Measurements from ENCODE around the gene PSMG4.

PSMG4 gene

GRCh38 chr6:3258720-3259490 is at the start of gene PSMG4:
TSS of gene PSMG4 (plus strand) at chr6:3258947. CDS start at chr6:3259023, 76 bp downstream.
- intact Hi-C loops (cut with DNase I), result loop anchor here (10.0 kb wide), 1 partner anchor 264 kb away; the partner anchor contains the start of gene NQO2
- DNase-seq, result peak; percentile 79 to 97 (median 96)

DNA sequence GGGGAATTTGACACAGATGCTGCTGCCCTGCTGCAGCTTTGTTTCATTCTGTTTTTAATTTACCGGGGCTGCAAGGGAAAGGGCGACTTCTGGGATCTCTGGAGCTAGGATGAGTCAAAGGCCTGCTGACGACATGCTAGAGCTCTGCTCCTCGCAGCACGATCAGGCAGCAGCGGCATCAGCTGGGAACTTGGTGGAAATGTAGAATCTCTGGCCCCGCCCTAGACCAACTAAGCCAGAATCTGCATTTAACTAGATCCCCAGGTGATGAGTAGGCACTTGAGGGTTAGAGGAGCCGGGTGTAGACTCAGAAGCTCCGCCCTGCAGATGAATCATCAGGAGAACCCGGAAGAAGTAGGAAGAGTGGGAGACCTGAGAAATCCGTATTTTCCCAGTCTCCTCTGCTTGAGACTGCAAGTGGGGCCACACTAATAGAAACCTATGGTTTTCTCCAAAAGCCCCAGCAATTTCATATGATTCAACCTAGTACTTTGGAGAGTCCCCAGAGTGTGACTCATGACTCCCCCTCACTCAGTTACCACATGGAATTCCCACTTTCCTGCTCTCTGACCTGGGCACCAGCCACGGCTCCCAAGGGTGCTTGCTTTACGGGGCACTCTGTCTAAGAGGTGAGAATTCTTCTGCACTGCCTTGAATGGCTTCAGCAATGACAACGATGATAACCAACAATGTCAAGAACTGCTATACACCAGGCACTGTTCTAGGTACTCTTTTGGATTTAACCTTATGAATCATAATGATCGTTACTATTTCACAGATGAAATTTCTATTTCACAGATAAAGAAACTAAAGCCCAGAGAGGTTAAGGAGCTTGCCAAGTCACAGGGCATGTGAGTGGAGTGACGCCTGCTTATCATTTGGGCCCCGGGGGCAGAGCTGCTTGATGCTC is 49.4 kb upstream of the PSMG4 start:
- intact Hi-C loops (cut with DNase I), result no loop called here
- peak in 39 of 42 donors; percentile 42 to 93 (median 74) for DNase-seq

DNA sequence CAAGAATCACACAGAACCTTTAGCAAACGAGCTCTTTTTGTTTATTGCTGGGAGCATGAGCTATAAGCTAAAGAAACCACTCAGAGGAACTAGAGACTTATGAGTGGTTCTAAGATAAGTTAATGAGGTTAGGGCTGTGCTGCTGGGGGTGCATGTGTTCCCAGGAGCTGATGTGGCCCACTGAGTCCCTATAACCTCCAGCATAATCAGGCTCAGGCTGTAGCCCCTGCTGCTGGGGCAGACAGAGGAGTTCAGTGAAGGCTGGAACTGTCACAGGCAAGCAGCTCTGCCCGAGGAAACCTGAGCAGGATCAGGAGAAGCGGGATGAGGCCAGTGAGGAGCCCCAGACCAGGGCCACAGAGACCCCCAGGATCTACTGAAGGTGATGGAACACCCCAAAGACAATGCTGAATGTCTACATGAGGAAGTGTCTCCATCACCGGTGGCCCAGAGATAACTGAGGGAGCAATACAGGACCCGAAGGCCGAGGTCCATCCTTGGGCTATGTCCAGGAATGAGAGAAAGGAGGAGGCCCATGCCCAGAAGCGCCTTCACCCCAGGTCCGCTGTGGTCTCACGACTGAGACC is 48.6 kb upstream of the PSMG4 start:
- DNase-seq, result no peak
- intact Hi-C loops (cut with DNase I), result no loop called here

DNA sequence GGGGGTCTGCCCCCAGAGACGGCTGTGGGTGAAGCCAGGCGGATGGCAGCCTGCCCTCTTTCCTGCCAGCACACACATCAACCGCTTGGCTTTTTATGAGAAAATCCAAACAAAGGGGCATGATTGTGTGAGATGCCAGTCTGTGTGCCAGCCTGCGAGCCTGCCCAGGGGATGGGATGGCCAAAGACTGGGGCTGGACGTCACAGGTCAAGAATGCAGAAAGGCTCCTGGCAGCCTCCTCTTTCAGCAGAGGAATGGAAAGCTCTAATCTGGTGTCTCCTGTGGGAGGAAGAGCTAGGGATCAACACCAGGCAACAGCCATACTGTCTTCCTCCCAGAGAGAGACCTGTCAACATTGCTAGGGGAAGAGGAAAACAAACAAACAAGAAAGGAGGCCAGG is 47.1 kb upstream of the PSMG4 start:
- peak; percentile 45 to 90 (median 78) for DNase-seq
- intact Hi-C loops (cut with DNase I), result no loop called here

GRCh38 chr6:3212261-3212660 is 46.5 kb upstream of the PSMG4 start:
- DNase-seq, result no peak
- intact Hi-C loops (cut with DNase I), result no loop called here

DNA sequence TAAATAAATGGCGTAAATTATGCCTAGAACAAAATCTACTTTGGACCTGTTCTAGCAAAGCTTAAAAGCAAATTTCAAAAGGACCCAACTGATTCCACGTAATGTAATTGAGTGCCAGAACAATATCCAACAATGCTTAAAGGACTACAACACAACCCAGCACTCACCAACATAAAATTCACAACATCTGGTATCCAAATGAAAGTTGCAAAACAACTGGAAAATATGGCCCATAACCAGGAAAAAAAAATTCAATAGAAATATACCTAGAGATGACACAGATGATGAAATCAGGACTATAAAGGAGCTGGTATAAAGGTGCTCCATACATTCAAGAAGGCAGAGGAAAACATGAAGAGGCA is 45.4 kb upstream of the PSMG4 start:
- intact Hi-C loops (cut with DNase I), result no loop called here
- DNase-seq, result no peak

DNA sequence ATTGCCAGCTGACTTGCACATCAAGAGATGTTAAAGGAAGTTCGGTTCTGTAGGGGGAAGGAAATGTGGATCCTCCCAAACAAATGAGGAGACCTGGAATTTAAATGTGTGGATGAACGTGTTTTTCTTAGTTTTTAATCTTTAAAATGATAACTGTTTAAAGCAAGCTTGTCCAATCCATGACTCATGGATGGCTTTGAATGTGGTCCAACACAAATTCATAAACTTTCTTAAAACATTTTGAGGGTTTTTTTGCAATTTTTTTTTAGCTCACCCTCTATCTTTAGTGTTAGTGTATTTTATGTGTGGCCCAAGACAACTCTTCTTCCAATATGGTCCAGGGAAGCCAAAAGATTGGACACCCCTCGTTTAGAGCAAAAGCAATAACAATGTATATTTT is 43.8 kb upstream of the PSMG4 start:
- intact Hi-C loops (cut with DNase I), result no loop called here
- DNase-seq, result no peak

GRCh38 chr6:3217286-3217685 is 41.5 kb upstream of the PSMG4 start:
- no peak for DNase-seq
- intact Hi-C loops (cut with DNase I), result no loop called here

DNA sequence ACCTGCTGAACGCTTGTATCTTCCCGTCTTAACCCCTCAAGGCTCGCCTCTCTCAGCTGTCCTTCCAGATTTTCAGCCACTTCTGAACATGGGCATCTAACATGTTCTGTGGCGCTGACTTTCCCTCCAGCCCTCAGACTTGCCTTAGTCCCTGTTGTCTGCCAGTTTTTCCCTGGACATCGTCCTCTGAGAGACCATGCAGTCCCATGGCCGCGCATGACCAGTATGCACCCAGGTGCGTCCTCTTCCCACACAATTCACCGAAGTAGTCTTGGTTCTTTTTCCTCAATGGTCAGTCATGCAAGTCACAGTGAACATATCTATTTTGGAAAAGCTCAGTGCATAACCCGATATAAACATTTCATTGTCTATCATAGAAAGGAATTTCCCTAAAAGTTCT is 40.5 kb upstream of the PSMG4 start:
- no peak for DNase-seq
- intact Hi-C loops (cut with DNase I), result no loop called here

GRCh38 chr6:3220366-3220765 is 38.4 kb upstream of the PSMG4 start:
- no peak for DNase-seq
- intact Hi-C loops (cut with DNase I), result no loop called here

DNA sequence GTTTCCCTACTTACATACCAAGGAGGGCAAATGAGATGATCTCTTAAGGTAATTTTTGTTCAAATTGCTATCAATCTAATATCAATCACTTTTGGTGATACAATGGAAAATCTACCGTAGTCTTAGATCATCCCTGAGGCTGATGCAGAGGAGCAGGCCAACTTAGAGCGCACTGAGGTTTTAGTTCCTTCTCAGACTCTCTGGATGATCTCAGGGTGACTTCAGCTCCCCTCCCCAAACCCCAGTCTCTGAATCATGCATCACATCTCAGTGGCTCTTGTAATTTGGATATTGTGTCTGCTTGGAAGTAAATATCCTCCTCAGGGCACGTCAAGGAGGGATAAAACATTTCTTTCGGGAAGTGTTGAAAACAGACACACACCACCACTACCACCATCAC is 37.2 kb upstream of the PSMG4 start:
- intact Hi-C loops (cut with DNase I), result no loop called here
- DNase-seq, result no peak

DNA sequence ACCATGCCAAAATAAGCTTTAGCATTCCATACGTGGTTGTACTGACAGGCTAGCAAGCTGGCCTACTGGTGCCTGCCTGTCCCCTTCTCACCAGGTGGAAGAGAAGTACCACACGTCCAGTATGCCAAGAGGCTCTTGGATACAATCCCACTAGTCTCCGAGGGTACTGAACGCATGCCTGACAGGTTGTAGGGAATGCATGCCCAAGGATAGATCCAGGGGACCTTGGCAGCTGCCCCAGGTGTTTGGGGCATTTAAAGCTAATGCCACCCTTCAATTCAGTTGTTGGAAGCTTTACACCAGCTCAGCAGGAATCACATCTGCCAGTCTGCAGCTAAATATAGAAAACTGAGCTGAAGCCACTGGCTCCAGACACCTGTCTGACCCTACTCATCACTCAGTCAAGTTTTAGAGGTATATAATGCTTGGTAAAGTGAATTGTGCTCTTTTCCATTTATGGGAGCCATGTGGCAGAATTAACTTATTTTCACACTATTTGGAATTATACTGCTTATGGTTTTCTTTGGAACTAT is 36.2 kb upstream of the PSMG4 start:
- no peak for DNase-seq
- intact Hi-C loops (cut with DNase I), result no loop called here

- intact Hi-C loops (cut with DNase I), result no loop called here
- DNase-seq, result no peak
Measured at GRCh38 chr6:3226042-3226441, 32.7 kb upstream of the PSMG4 start.

GRCh38 chr6:3226481-3227362 is 32.0 kb upstream of the PSMG4 start:
- intact Hi-C loops (cut with DNase I), result no loop called here
- peak in 30 of 42 donors; percentile 32 to 70 (median 53) for DNase-seq

- peak in 36 of 42 donors; percentile 44 to 87 (median 64) for DNase-seq
- intact Hi-C loops (cut with DNase I), result no loop called here
Measured at GRCh38 chr6:3227363-3228045, 31.2 kb upstream of the PSMG4 start, which contains the start of gene TUBB2B. TSS of gene TUBB2B (minus strand) at chr6:3227653. CDS start at chr6:3227543, 110 bp downstream.

- peak in 10 of 42 donors; percentile 22 to 76 (median 54) for DNase-seq
- intact Hi-C loops (cut with DNase I), result no loop called here
Measured at GRCh38 chr6:3228046-3228671, 30.6 kb upstream of the PSMG4 start.

- peak in 19 of 42 donors; percentile 37 to 68 (median 50) for DNase-seq
- intact Hi-C loops (cut with DNase I), result no loop called here
Measured at GRCh38 chr6:3228771-3229565, 29.8 kb upstream of the PSMG4 start.
